ENCODE results near the gene GMPR.

Gene GMPR

DNA sequence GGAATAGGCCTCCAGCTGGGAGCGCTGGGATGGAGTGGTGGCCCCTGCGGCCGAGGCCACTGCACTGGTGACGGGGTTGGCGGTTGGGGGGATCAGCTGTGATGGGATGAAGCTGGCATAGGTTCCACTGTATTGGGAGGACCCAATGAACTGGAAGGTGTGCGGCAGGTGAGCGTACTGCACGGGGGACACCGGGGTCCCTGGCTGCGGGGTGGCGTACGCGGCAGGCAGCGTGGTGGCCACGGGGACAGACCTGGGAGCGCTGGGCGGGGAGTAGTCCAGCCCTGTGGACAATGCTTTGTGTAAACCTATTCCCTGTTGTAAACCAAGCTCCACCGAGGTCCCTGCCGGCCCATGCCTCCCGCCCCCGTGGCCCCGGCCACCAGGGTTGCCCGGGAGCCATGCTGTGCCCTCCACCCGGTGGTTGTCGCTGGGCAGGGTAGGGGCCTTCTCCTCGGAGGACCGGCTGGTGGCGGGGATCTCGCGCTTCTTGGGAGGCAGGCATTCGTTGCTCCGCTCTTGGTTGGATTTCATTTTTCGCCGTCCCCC, 89.5 kb downstream of the GMPR start:
- in situ Hi-C loops (cut with HindIII; ENCODE audit: low pct_unique_long_range_greater_than_20kb, low sequenced_read_pairs), result no loop called here
- DNase-seq (ENCODE audit: low read depth in 1 of 2, low spot score in 1 of 2), result no peak
- no peak for TF ChIP-seq JUND (IDR thresholded peaks at IDR 0.05; ENCODE audit: low read depth)

DNA sequence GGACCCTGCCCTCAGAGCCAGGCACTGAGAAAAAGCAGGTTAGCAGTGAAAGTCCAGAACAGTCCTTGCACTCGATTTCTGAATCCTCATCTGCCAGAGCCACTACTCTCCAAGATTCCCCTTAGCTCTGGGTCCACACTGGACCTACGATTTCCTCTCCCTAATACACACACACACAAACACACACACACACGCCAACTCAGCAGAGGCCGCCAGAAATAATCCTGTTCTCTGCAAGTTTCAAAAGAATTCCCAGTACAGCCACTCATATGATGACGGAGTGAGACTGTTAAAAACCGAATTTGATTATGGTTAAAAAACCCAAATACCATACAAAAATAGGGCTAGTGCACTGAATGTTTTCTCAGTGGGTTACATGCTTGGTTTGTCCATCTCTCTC, 90.8 kb downstream of the GMPR start:
- DNase-seq (ENCODE audit: low read depth in 1 of 2, low spot score in 1 of 2), result no peak
- no peak for TF ChIP-seq JUND (IDR thresholded peaks at IDR 0.05; ENCODE audit: low read depth)
- in situ Hi-C loops (cut with HindIII; ENCODE audit: low pct_unique_long_range_greater_than_20kb, low sequenced_read_pairs), result no loop called here

DNA sequence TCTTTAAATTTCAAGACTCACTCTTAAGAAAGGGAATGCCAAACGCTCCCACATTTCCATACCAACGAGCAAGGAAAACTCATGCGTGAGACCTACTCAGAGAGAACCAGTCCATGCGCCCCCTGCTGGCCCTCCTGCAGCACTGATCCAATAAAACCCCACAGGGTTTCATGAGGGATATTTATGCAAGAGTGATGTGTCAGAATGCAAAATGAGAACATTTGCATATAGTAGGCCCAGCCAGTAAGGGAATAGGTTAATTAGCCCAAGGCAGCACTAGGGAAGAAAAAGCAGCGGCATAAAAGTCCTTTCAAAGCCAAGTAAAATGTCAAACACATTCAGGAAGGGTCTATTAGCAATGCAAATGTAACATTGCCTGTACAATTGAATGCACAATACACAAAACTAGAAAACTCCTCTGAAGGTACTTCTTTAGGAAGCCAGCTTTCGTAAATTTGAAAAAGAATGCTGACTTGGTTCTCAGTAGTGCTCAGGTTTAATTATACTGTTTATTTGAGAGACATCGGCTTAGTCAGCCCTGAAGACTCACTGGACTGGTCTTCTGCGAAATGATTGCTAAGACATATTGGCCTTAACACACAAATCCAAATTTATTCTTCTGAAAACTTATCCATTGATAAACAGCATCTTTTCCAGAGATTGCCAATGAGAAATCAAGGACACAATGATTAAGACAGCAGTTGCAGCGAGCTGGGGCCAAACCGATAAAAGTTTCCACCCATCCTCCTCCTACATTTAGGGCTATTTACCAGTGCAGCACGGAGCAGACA, 93.2 kb downstream of the GMPR start:
- no peak for TF ChIP-seq JUND (IDR thresholded peaks at IDR 0.05; ENCODE audit: low read depth)
- DNase-seq (ENCODE audit: low read depth in 1 of 2, low spot score in 1 of 2), result peak; percentile 79 to 83
- in situ Hi-C loops (cut with HindIII; ENCODE audit: low pct_unique_long_range_greater_than_20kb, low sequenced_read_pairs), result no loop called here

- peak; percentile 71 to 76 for DNase-seq (ENCODE audit: low read depth in 1 of 2, low spot score in 1 of 2)
- TF ChIP-seq JUND (IDR thresholded peaks at IDR 0.05; ENCODE audit: low read depth), result no peak
- in situ Hi-C loops (cut with HindIII; ENCODE audit: low pct_unique_long_range_greater_than_20kb, low sequenced_read_pairs), result no loop called here
These were observed 93.8 kb downstream of the GMPR start for GRCh38 chr6:16332175-16332542.

GRCh38 chr6:16333580-16333979, 95.2 kb downstream of the GMPR start:
- TF ChIP-seq JUND (IDR thresholded peaks at IDR 0.05; ENCODE audit: low read depth), result no peak
- DNase-seq (ENCODE audit: low read depth in 1 of 2, low spot score in 1 of 2), result peak in 1 of 2 experiments; percentile 61
- in situ Hi-C loops (cut with HindIII; ENCODE audit: low pct_unique_long_range_greater_than_20kb, low sequenced_read_pairs), result no loop called here

DNA sequence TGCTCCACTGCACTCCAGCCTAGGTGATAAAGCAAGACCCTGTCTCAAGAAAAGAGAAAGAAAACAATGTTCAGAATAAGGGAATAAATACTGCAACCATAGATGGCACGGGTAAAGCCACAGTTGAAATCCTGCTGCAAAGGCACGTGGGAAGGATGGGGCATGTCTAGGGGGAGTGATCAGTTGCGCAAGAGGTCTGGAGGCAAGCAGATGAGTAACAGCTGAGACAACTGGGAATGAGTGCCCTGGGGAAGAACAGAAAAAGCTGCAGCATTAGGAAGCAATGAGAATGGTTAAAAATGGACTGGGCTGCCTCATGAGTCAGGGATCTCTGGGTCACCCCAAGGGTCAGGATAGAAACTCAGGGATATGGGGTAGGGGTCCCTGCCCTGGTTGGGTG, 96.3 kb downstream of the GMPR start:
- DNase-seq (ENCODE audit: low read depth in 1 of 2, low spot score in 1 of 2), result no peak
- no peak for TF ChIP-seq JUND (IDR thresholded peaks at IDR 0.05; ENCODE audit: low read depth)
- in situ Hi-C loops (cut with HindIII; ENCODE audit: low pct_unique_long_range_greater_than_20kb, low sequenced_read_pairs), result no loop called here

DNA sequence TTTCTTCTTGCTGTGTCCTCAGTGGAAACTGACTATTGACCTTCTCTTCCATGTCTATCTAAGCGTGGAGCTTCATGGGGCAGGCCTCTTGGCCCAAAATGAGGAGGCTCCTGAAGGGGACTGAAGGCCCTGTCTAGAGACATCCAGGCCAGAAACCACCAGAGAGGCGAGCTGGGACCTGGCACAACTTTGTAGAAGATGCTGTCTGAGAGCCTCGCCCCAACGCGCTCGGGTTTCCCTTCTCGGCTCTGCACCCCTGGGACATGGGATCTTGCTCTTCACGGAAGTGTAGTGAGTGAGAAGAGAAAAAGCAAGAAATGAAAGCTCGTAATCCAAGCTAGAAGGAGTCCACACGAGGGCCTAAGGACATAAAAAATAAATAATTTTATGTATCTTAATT, 96.8 kb downstream of the GMPR start:
- no peak for TF ChIP-seq JUND (IDR thresholded peaks at IDR 0.05; ENCODE audit: low read depth)
- no peak for DNase-seq (ENCODE audit: low read depth in 1 of 2, low spot score in 1 of 2)
- in situ Hi-C loops (cut with HindIII; ENCODE audit: low pct_unique_long_range_greater_than_20kb, low sequenced_read_pairs), result no loop called here

DNA sequence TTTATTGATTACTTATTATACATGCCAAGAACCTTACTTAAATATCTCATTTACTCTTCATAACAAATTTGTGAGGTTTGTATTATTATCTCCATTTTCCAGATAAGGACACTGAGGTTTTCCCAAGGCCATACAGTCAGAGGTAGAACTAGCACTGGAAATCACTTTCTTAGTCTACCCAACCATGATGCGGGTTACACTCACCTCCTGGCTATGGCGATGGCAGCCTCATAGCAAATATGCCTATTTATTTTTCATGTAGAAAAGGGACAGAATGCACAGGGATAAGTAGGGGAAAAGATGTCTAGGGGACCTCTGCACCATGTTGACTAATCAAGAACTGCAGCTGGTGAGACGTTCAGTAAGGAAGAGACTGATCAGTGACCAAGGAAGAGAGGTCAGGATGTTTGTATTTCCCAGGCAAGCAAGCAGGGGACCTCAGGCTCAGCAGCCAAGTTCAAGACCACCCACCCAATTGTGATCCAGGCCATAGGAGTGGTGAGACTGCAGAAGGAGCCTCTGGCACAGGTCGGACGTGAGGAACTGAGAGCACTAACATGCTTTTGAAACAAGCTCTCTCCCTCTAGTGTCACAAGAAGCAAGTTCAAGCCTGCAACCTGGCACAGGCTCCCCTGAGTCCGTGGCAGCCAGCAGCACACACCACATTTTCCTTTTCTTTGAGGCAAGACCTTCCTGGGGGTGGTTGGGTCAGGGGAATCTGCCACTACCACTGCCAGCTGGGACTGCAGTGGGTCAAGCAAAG, 97.8 kb downstream of the GMPR start:
- in situ Hi-C loops (cut with HindIII; ENCODE audit: low pct_unique_long_range_greater_than_20kb, low sequenced_read_pairs), result no loop called here
- TF ChIP-seq JUND (IDR thresholded peaks at IDR 0.05; ENCODE audit: low read depth), result no peak
- no peak for DNase-seq (ENCODE audit: low read depth in 1 of 2, low spot score in 1 of 2)

GRCh38 chr6:16336911-16337294, 98.5 kb downstream of the GMPR start:
- DNase-seq (ENCODE audit: low read depth in 1 of 2, low spot score in 1 of 2), result no peak
- in situ Hi-C loops (cut with HindIII; ENCODE audit: low pct_unique_long_range_greater_than_20kb, low sequenced_read_pairs), result no loop called here
- TF ChIP-seq JUND (IDR thresholded peaks at IDR 0.05; ENCODE audit: low read depth), result no peak

- no peak for DNase-seq (ENCODE audit: low read depth in 1 of 2, low spot score in 1 of 2)
- in situ Hi-C loops (cut with HindIII; ENCODE audit: low pct_unique_long_range_greater_than_20kb, low sequenced_read_pairs), result no loop called here
- no peak for TF ChIP-seq JUND (IDR thresholded peaks at IDR 0.05; ENCODE audit: low read depth)
These were observed 99.0 kb downstream of the GMPR start for GRCh38 chr6:16337295-16337975.

- DNase-seq (ENCODE audit: low read depth in 1 of 2, low spot score in 1 of 2), result peak; percentile 36 to 67
- no peak for TF ChIP-seq JUND (IDR thresholded peaks at IDR 0.05; ENCODE audit: low read depth)
- in situ Hi-C loops (cut with HindIII; ENCODE audit: low pct_unique_long_range_greater_than_20kb, low sequenced_read_pairs), result no loop called here
These were observed 100.3 kb downstream of the GMPR start for GRCh38 chr6:16338577-16339264.

DNA sequence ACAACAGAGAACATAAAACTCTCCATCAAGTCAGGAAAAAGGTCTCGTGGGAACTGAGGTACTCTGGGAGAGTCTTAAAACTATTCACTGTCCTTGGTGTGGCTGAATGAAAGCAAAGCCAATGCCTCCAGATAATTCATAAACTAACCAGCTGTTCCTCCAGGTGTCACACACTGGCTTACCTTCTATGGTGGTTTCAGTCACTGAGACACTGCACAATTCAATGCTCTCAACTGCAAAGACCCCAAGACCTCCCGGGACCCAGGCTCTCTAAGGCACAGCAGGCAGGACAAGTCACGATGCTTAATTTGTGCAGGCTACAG, 100.8 kb downstream of the GMPR start:
- in situ Hi-C loops (cut with HindIII; ENCODE audit: low pct_unique_long_range_greater_than_20kb, low sequenced_read_pairs), result no loop called here
- no peak for TF ChIP-seq JUND (IDR thresholded peaks at IDR 0.05; ENCODE audit: low read depth)
- DNase-seq (ENCODE audit: low read depth in 1 of 2, low spot score in 1 of 2), result no peak

Measured in T47D (cell line).